Gastroesophageal sphincter (tissue), 4 donors: ENCODE data around the gene MRPL48. TPM values are rescaled to one million over a fixed set of nuclear protein-coding genes. Genes with fewer than 3 reads are reported as not detected.

Experiments used
- ATAC-seq: fragments of 150-250 bp; one replicate; pipeline ENCODE4 v1.9.1; 2016; ENCODE audit warnings: mild to moderate bottlenecking, moderate library complexity
- H3K27ac ChIP-seq, 4 donors: fragments of 200-600 bp; sonication (generic) in 3 of 4; 1 replicate in 3 of 4; 2 replicates in 1 of 4; pipeline ENCODE4 v1.5.1; 2016 to 2019
- H3K27me3 ChIP-seq: fragments of 200-600 bp; sonication (generic); one replicate; pipeline ENCODE4 v1.5.1; 2019
- H3K36me3 ChIP-seq, 2 donors: fragments of 200-600 bp; sonication (generic); one replicate each; pipeline ENCODE4 v1.5.1; 2019; ENCODE audit warnings: control low read depth in 1 of 2
- H3K4me1 ChIP-seq, 3 donors: fragments of 200-600 bp; sonication (generic); 1 replicate in 2 of 3; 2 replicates in 1 of 3; pipeline ENCODE4 v1.5.1; 2016 to 2019; ENCODE audit warnings: control low read depth in 2 of 3
- H3K4me3 ChIP-seq, 2 donors: fragments of 200-600 bp; sonication (generic); one replicate each; pipeline ENCODE4 v1.5.1; 2019; ENCODE audit warnings: mild to moderate bottlenecking in 1 of 2, moderate library complexity in 1 of 2
- H3K9me3 ChIP-seq, 3 donors: fragments of 200-600 bp; sonication (generic); one replicate each; pipeline ENCODE4 v1.5.1; 2017 to 2019; ENCODE audit warnings: control low read depth in 2 of 3
- EP300 ChIP-seq: sonication (generic); formaldehyde crosslinking; IDR thresholded peaks from one replicate; pipeline ENCODE4 v1.6.1; 2017; ENCODE audit warnings: antibody characterized with exemption, mild to moderate bottlenecking
- POLR2A ChIP-seq, 2 donors: fragments of 450-650 bp; IDR thresholded peaks; one replicate each; pipeline ENCODE4 v1.6.1; 2017; ENCODE audit warnings: antibody characterized with exemption in 2 of 2, mild to moderate bottlenecking in 2 of 2, moderate library complexity in 1 of 2
- POLR2AphosphoS5 ChIP-seq: sonication (generic); formaldehyde crosslinking; IDR thresholded peaks from one replicate; pipeline ENCODE4 v1.6.1; 2017; ENCODE audit warnings: antibody characterized with exemption
- WGBS, 2 donors: methylation state at CpG; one replicate each; pipeline ENCODE4 v1.1.5; 2018; ENCODE audit warnings: low coverage in 1 of 2; 5-methylcytosine and 5-hydroxymethylcytosine counted together
- total RNA-seq, 4 donors: library from RNA; depleted of rRNA; stranded (reverse); fragments of >200 nt; gene quantifications; one replicate each; pipeline ENCODE4 v1.1.0, GENCODE V29; 2016
- TF ChIP-seq, protein P1 (sequence below), 4 experiments: fragments of 200-600 bp in 2 of 4; fragments of 450-650 bp in 2 of 4; sonication (generic) in 1 of 4; IDR thresholded peaks; one replicate each; pipeline ENCODE4 v1.5.1; 2017 to 2019; ENCODE audit warnings: antibody characterized with exemption in 4 of 4, mild to moderate bottlenecking in 2 of 4, moderate library complexity in 2 of 4

Gene MRPL48
- total RNA-seq, 4 donors from 2014 or later, result 8.8 to 46.2 (median 22.2) TPM

DNA sequence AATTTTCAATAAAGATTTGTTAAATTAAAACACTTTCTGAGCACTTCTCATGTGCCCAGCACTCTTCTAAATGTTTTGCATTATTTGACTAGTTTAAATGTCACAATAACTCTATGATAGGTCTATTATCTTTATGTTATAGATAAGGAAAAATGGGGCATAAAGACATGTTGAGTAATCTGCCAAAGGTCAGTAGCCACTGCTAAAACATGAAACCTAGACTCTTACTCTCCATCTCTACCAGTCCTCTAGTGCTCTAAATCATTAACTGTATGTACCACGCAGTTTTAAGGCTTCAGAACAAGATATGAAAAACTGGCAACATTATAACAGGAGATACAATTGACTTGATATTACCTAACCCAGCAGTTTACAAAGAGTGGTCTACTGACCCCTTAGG lies 33.7 kb upstream of the MRPL48 start:
- Histone ChIP-seq H3K4me1 (peaks cover 0 to 75% (median 4%) of the 10 kb centered on the region in 3 donors), H3K27me3 (no peaks in the 10 kb centered on the region), H3K4me3 (no peak overlapping the region), H3K27ac (no peak overlapping the region), H3K36me3 (no peaks in the 10 kb centered on the region), H3K9me3 (no peaks in the 10 kb centered on the region)
- no peak for ATAC-seq
- 78 to 100% methylated on average over 1 of the region's 1 CpG for WGBS, 2 donors
- TF ChIP-seq, protein P1, sequence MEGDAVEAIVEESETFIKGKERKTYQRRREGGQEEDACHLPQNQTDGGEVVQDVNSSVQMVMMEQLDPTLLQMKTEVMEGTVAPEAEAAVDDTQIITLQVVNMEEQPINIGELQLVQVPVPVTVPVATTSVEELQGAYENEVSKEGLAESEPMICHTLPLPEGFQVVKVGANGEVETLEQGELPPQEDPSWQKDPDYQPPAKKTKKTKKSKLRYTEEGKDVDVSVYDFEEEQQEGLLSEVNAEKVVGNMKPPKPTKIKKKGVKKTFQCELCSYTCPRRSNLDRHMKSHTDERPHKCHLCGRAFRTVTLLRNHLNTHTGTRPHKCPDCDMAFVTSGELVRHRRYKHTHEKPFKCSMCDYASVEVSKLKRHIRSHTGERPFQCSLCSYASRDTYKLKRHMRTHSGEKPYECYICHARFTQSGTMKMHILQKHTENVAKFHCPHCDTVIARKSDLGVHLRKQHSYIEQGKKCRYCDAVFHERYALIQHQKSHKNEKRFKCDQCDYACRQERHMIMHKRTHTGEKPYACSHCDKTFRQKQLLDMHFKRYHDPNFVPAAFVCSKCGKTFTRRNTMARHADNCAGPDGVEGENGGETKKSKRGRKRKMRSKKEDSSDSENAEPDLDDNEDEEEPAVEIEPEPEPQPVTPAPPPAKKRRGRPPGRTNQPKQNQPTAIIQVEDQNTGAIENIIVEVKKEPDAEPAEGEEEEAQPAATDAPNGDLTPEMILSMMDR (IDR thresholded peaks at IDR 0.05), result no peak
- TF ChIP-seq POLR2A (IDR thresholded peaks at IDR 0.05), result no peak
- no peak for TF ChIP-seq POLR2AphosphoS5
- no peak for TF ChIP-seq EP300

DNA sequence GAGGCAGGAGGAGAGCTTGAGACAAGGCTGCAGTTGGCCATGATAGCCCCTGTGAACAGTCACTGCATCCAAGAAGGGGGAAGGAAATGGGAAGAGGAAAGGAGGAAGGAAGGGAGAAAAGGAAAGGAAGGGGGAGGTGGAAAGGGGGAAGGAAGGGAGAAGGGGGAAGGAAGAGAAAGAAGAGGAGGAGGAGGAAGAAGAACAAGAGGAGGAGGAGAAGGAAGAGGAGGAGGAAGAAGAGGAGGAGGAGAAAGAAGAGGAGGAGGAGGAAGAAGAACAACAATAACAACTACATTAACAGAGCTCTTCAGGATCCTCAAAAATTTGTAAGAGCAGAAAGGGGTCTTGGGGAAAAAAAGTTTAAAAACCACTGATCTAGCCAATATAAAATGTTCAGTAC lies 32.0 kb upstream of the MRPL48 start:
- Histone ChIP-seq H3K4me3 (no peak overlapping the region), H3K36me3 (no peaks in the 10 kb centered on the region), H3K9me3 (no peaks in the 10 kb centered on the region), H3K27me3 (no peaks in the 10 kb centered on the region), H3K4me1 (peaks cover 0 to 65% (median 5%) of the 10 kb centered on the region in 3 donors), H3K27ac (no peak overlapping the region)
- TF ChIP-seq POLR2A (IDR thresholded peaks at IDR 0.05), result no peak
- TF ChIP-seq, protein P1 (IDR thresholded peaks at IDR 0.05), result no peak
- TF ChIP-seq EP300, result no peak
- TF ChIP-seq POLR2AphosphoS5, result no peak
- no peak for ATAC-seq

DNA sequence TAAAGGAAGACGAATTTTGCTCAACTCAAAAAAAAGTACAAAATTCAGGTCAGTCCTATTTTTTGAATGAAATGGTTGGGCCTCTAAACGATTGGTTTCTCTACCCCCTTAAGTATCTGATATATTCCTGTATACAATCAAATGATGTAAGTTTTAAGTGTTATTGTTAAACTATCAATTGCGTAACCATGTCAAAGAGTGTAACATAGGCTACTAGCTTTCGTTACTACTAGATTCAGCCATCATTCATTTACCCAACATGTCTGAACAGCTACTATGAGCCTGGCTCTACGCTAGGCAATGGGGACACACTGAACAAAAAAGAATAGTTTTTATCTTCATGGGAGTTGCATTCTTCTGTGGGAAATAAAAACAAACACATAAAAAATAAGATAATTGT lies 30.1 kb upstream of the MRPL48 start:
- 83 to 94% methylated on average over 5 of the region's 5 CpGs for WGBS, 2 donors
- peaks cover 0 to 49% (median 5%) of the 10 kb centered on the region in 3 donors for H3K4me1 ChIP-seq
- no peak for ATAC-seq

DNA sequence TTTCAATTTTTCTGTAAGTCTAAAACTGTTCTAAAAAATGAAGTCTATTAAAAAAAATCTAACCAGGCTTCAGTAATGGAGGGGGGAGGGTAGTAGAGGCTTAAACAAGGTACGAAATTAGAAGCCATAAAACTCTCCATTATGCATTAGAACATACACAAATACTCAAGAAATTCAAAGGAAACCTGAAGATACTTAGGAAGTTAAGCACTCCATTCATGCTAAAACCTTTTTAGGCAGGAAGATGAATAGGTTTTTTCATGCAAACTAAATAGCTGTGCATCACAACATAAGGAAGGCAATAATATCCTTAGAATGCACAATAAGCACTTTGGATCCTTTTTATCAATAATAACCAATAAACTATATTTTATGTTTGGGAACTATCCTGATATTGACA lies 29.2 kb upstream of the MRPL48 start:
- Histone ChIP-seq H3K27me3 (no peaks in the 10 kb centered on the region), H3K27ac (peak overlapping the region in 1 of 4 donors; percentile 99), H3K36me3 (no peaks in the 10 kb centered on the region), H3K4me3 (peak overlapping the region in 1 of 2 donors; percentile 76), H3K4me1 (peaks cover 0 to 43% (median 5%) of the 10 kb centered on the region in 3 donors), H3K9me3 (no peaks in the 10 kb centered on the region)
- WGBS, 2 donors, result 17 to 64% methylated on average over 1 of the region's 1 CpG
- ATAC-seq, result no peak
- TF ChIP-seq POLR2A (IDR thresholded peaks at IDR 0.05) (no peak), EP300 (no peak), POLR2AphosphoS5 (no peak)
- TF ChIP-seq, protein P1 (IDR thresholded peaks at IDR 0.05), result no peak

More for the DNA sequence above, 30.1 kb upstream of the MRPL48 start:
- Histone ChIP-seq H3K4me3 (no peak overlapping the region), H3K27ac (no peak overlapping the region), H3K9me3 (no peaks in the 10 kb centered on the region), H3K27me3 (no peaks in the 10 kb centered on the region), H3K36me3 (no peaks in the 10 kb centered on the region)
- no peak for TF ChIP-seq EP300
- TF ChIP-seq, protein P1 (IDR thresholded peaks at IDR 0.05), result no peak
- TF ChIP-seq POLR2A (IDR thresholded peaks at IDR 0.05), result no peak
- no peak for TF ChIP-seq POLR2AphosphoS5

DNA sequence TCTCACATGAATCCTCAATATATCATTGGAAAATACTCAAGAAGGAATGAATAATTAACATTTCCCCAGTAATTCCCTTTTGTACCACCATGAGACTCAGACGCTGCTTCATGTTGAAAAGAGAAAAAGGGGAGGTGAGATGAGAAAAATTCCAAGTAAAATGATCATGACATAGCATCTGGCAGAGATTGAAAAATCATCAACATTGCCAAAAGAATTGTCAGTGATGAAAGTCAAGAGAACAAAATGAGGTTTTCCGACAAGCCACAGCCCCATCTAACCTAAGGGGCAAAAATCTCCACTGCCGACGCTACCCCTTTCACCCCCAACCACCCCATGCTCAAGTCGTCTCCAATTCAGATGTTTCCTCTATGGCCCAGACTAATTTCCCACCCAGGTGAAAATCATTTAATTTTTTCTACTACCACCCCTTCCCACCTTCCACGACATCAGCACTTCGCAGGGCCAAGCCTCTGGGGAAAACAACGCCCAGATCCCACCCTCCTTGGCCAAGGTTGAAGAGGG lies 28.0 kb upstream of the MRPL48 start:
- ATAC-seq, result no peak
- Histone ChIP-seq H3K27ac (peak overlapping the region; percentile 90 to 100 (median 99)), H3K27me3 (no peaks in the 10 kb centered on the region), H3K4me3 (peak overlapping the region; percentile 76 to 83), H3K4me1 (peaks cover 0 to 33% (median 5%) of the 10 kb centered on the region in 3 donors), H3K36me3 (no peaks in the 10 kb centered on the region), H3K9me3 (no peaks in the 10 kb centered on the region)
- WGBS, 2 donors, result 0 to 2% methylated on average over 6 to 7 of the region's 8 CpGs
- TF ChIP-seq EP300 (no peak), POLR2A (IDR thresholded peaks at IDR 0.05) (no peak)
- TF ChIP-seq, protein P1 (IDR thresholded peaks at IDR 0.05), result peak in 3 of 4 experiments; percentile 12 to 62 (median 48)
